ENCODE data around the gene TLR3. TPM values are rescaled to one million over a fixed set of nuclear protein-coding genes. Genes with fewer than 3 reads are reported as not detected.
A peak's percentile ranks its signal among the peaks of the same experiment; 100 is the strongest.

Gene TLR3
- total RNA-seq, 1 donor from 2014 or later: 26.8 TPM

DNA sequence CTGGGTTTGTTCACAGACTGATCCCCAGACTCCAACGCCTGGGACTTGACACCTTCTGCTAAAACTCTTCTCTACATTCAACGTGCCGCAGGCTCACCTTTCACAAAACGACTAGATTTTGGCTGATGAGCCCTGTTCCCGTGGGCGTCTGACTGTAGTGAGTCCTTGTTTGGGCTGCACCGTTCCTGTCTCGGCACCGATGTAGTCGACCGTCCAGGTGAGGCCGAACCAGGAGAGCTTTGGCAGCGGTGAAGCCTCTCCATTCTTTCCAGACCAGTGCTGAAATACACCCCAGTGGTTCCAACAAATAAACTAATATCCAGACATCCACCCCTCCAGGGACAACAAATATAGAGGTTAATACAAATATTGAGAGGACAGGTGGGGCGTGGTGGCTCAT is 45.0 kb upstream of the TLR3 start:
- Histone ChIP-seq H3K4me1 (peaks cover 20% of the 10 kb centered on the region), H3K27me3 (ENCODE audit: low read depth) (no peaks in the 10 kb centered on the region), H3K9me3 (no peaks in the 10 kb centered on the region), H3K4me3 (no peak overlapping the region), H3K27ac (no peak overlapping the region), H3K36me3 (no peaks in the 10 kb centered on the region)
- TF ChIP-seq, protein P1, sequence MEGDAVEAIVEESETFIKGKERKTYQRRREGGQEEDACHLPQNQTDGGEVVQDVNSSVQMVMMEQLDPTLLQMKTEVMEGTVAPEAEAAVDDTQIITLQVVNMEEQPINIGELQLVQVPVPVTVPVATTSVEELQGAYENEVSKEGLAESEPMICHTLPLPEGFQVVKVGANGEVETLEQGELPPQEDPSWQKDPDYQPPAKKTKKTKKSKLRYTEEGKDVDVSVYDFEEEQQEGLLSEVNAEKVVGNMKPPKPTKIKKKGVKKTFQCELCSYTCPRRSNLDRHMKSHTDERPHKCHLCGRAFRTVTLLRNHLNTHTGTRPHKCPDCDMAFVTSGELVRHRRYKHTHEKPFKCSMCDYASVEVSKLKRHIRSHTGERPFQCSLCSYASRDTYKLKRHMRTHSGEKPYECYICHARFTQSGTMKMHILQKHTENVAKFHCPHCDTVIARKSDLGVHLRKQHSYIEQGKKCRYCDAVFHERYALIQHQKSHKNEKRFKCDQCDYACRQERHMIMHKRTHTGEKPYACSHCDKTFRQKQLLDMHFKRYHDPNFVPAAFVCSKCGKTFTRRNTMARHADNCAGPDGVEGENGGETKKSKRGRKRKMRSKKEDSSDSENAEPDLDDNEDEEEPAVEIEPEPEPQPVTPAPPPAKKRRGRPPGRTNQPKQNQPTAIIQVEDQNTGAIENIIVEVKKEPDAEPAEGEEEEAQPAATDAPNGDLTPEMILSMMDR (IDR thresholded peaks at IDR 0.05): no peak
- ATAC-seq: no peak
- intact Hi-C loops (cut with DNase I): no loop called here
- no peak for DNase-seq

DNA sequence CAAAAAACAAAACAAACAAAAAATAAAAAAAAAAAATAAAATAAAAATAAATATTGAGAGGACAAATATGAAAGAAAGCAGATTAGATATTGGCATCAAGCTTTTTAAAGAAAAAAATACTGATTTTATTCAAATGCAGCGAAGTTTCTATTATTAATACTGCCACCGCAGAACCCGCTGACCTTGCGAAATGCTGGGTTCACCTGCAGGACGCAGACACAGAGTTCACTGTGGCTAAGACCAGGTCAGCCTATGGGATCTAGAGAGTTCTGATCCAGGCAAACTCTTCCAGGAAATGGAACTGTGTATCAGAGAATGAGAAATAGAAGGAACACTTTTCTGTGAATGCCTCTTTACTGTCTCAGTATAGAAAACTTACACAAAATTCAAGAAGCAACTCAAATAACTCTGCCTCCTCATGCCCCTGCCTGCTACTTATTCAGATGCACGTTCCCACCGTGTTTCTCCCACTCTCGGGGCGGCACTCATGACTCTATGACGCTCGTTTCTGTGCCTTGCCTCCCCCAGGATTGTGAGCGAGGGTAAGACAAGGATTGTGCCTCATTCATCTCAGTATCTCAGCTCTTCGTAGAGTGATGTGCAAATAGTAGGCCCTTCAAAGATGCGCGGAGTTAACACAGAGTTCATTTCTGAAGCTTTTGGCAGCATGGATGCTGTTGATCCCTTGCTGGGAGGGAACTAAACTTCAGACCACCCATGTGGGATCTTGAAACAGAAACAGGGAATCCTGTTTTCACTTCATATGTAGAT is 44.1 kb upstream of the TLR3 start:
- no peaks in the 10 kb centered on the region for H3K27me3 ChIP-seq (ENCODE audit: low read depth)
- no peak for DNase-seq
- no peaks in the 10 kb centered on the region for H3K9me3 ChIP-seq
- no peak overlapping the region for H3K4me3 ChIP-seq
- H3K4me1 ChIP-seq: peaks cover 29% of the 10 kb centered on the region
- TF ChIP-seq, protein P1 (IDR thresholded peaks at IDR 0.05): no peak
- H3K36me3 ChIP-seq: no peaks in the 10 kb centered on the region
- ATAC-seq: no peak
- intact Hi-C loops (cut with DNase I): no loop called here
- no peak overlapping the region for H3K27ac ChIP-seq

DNA sequence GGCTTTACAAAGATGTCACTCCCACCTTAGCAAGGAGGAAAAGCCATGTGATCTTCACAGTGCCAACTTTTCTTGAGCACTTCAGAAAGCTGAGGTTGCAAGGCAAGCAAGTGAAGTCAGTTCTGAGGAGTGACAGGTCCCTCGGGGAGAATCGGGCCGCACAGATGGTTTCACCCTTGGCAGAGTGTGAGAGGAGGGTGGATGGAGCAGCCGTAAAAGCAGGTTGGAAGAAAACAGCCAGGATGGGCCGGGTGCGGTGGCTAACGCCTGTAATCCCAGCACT is 43.6 kb upstream of the TLR3 start:
- Histone ChIP-seq H3K4me1 (peaks cover 34% of the 10 kb centered on the region), H3K27me3 (ENCODE audit: low read depth) (no peaks in the 10 kb centered on the region), H3K27ac (no peak overlapping the region), H3K9me3 (no peaks in the 10 kb centered on the region), H3K4me3 (no peak overlapping the region), H3K36me3 (no peaks in the 10 kb centered on the region)
- intact Hi-C loops (cut with DNase I): no loop called here
- DNase-seq (no peak), ATAC-seq (no peak)
- TF ChIP-seq, protein P1 (IDR thresholded peaks at IDR 0.05): no peak

DNA sequence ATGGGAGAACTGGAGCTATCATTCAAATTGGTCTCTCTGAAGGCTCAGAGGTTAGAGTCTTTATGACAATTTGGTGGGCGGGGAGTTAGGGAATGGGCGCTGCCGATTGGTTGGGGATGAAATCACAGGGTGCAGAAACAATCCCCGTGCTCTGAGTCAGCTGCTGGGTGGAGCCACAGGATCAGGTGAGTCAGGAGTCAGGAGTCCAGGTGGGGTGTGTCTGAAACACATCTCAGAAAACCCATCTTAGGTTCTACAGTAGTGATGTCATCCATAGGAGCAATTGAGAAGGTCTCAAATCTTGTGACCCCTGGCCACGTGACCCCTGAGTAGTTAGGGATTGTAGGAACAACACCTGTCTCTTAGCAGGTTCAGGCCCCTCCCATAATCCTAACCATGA is 41.6 kb upstream of the TLR3 start:
- DNase-seq (no peak), ATAC-seq (no peak)
- intact Hi-C loops (cut with DNase I): no loop called here
- Histone ChIP-seq H3K9me3 (no peaks in the 10 kb centered on the region), H3K27ac (no peak overlapping the region), H3K4me1 (peaks cover 38% of the 10 kb centered on the region), H3K4me3 (no peak overlapping the region), H3K27me3 (ENCODE audit: low read depth) (no peaks in the 10 kb centered on the region), H3K36me3 (no peaks in the 10 kb centered on the region)
- TF ChIP-seq, protein P1 (IDR thresholded peaks at IDR 0.05): no peak

DNA sequence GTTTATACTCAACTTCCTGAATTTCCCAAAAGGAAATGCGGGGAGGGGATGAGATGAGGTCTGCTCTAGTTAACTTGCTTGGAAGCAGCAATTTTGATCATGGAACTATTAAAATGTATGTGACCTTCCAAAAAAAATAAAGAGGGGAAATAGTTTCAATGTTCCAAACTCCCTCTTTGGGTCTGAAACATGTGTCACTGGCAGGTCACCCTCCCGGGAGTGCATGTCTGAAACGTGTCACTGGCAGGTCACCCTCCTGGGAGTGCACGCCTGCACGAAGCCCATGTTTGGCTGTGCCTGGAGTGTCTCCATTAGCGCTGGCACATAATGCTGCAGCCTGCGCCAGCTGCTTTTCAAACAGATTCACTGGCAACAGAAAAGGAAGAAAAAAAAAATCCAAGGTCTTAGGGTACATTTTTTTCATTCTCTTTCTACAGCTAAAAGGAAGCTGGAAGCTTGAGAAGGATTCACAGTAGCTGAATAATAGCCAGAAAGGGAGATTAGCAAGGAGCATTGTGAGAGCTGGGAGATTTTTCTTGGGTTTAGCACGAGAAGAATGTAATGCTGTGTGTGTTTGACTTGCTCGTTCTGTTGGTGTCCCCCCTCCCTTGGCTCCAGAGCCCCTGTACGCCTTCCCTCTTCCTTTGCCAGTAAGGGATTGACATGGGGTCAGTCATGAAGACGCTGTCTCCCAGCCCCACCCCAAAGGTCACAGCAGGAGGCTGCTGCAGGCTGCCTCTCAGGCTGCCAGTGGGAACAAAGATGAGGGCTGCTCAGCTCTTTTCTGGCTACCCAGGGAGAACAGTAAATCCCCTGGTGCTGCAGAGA is 39.2 kb upstream of the TLR3 start:
- intact Hi-C loops (cut with DNase I): loop anchor here (10.0 kb wide), 1 partner anchor 385 kb away; no protein-coding TSS in a partner anchor
- Histone ChIP-seq H3K36me3 (no peaks in the 10 kb centered on the region), H3K4me1 (peaks cover 38% of the 10 kb centered on the region), H3K27me3 (ENCODE audit: low read depth) (no peaks in the 10 kb centered on the region), H3K27ac (peak overlapping the region; percentile 72), H3K9me3 (no peaks in the 10 kb centered on the region), H3K4me3 (peak overlapping the region; percentile 4)
- ATAC-seq: peak; percentile 82 to 84
- peak; percentile 67 for DNase-seq
- TF ChIP-seq, protein P1 (IDR thresholded peaks at IDR 0.05): no peak
